Measurements from ENCODE around the gene KIAA1549.
A peak's percentile ranks its signal among the peaks of the same experiment; 100 is the strongest.
"Not testable (repeated sequence)": the region's sequence is repeated elsewhere in the genome, so short reads cannot be mapped to it uniquely, and the experiment has no call there.

Gene KIAA1549

DNA sequence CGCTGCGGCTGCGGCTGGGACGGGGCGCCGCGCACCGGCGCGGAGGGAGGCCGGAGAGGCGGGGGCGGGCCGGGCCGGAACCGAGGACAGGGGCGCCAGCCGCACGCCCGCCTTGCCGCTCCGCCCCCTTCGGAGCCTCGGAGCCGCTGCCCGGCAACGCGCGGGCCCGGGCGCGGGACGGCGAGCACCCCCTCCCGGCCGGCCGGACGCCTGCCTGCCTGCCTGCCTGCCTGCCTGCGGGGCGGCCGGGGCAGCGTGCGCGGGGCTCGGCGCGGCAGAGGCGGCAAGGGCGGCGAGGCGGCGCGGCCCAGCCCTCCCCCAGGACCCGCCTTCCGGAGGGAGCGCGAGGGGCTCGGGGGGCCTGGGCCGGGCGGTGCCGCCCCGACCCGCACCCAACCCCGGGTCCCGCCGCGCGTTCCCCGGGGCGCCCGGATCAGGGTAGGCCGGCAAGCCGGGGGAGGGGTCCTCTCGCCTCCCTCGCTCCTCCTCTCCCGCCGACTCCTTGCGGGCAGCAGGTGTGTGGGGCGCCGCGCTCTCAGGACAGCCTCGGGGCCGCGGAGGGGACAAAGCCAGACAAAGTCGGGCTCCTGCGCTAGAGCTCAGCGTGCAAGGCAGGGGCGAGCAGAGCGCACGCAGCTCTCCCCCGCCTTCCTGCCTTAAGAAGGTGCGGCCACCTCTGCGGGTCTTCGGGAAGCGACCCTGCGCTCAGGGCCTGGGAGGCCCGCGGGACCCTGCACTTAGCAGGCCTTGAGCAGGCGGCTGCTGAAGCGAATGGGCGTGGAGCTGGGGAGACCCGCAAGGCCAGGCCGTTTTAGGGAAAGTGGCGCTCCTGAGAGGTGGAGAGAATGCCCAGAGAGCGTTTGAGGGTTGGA is at the start of gene KIAA1549:
Gene KIAA1549 (minus strand): TSS at position 58 of the 872 bp plus-strand sequence. CDS start 120 bp downstream, outside the sequence.
- peak; percentile 34 for DNase-seq (ENCODE audit: low read depth)

- no peak for DNase-seq (ENCODE audit: low read depth)
These were observed 48.2 kb upstream of the KIAA1549 start for GRCh38 chr7:139029353-139029752.

DNA sequence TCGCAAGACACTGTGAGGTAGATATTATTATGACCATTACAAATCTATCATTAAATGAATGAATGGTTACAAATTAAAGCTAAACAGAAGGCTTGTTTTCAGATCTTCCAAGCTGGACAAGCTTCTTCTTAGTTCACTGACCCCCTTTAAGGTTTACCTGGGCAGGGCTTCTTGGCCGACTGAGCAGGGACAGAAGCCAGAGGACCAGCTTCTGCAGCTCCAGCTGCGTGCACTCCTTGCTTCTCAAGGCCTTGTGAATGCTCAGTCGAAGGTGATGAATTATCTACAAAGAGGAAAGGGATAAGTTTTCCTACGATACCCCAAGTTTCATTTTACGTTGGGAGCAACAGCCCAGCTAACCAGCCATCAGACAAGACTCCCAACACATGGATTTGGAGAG is 45.4 kb upstream of the KIAA1549 start:
- no peak for DNase-seq (ENCODE audit: low read depth)

DNA sequence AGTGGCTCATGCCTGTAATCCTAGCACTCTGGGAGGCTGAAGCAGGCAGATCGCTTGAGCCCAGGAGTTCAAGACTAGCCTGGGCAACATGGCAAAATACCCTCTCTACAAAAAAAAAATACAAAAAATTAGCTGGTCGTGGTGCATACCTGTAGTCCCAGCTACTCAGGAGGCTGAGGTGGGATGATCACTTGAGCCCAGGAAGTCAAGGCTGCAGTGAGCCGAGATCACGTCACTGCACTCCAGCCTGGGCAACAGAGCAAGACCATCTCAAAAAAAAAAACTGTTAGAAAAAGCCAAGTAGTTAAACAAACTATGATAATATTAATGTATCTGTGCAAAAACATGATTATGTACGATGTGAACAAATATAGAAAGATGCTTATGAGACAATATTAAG is 44.7 kb upstream of the KIAA1549 start:
- not testable (repeated sequence) for DNase-seq (ENCODE audit: low read depth)

- DNase-seq (ENCODE audit: low read depth), result no peak
These were observed 41.9 kb upstream of the KIAA1549 start for GRCh38 chr7:139023076-139023475.

GRCh38 chr7:139022286-139022685 is 41.1 kb upstream of the KIAA1549 start:
- no peak for DNase-seq (ENCODE audit: low read depth)

- no peak for DNase-seq (ENCODE audit: low read depth)
These were observed 37.7 kb upstream of the KIAA1549 start for GRCh38 chr7:139018910-139019309.

DNA sequence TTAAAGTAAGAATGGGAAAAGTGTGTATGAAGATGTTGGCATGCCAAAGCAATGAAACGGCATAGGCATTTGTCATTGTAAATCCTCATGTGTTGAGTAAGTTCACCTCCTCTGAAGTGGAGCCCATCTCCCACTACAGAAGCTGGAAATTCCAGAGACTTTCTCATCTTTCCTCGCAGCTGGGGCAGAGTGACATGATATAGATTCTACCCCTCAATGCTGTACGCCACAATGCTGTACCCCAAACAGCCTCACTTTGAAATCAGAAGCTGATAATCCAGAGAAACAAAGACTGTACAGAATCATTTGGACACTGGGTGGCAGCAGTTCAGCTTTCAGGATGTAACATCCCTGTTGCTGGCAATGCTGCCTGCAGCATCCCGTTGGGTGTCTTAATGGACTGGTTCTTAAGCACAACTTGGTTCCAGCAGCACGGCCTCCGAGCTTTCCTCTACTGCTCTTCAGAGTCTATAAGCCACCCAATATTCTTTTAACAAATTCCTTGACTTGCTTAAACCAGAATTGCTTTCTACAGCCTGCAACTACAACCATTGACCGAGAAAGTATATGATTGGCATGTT is 35.8 kb upstream of the KIAA1549 start:
- DNase-seq (ENCODE audit: low read depth), result peak; percentile 32

GRCh38 chr7:139011373-139011772 is 30.2 kb upstream of the KIAA1549 start:
- no peak for DNase-seq (ENCODE audit: low read depth)

- no peak for DNase-seq (ENCODE audit: low read depth)
These were observed 23.3 kb upstream of the KIAA1549 start for GRCh38 chr7:139004321-139005090.

- DNase-seq (ENCODE audit: low read depth), result no peak
These were observed 18.2 kb upstream of the KIAA1549 start for GRCh38 chr7:138999414-138999813.

- DNase-seq (ENCODE audit: low read depth), result no peak
These were observed 10.9 kb upstream of the KIAA1549 start for GRCh38 chr7:138992052-138992531.

DNA sequence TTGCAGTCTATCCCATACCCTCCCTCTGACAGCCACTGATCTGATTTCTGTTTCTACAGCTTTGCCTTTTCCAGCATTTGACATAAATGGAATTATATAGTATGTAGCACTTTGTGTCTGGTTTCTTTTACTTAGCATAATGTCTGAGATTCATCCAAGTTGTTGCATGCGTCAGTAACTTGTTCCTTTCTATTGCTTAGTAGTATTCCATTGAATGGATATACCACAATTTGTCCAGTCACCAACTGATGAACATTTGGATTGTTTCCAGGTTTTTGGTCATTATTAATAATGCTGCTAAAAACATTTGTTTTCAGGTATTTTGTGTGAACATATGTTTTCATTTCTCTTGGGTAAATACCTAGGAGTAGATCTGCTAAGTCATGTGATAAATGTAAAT is 6.5 kb upstream of the KIAA1549 start:
- no peak for DNase-seq (ENCODE audit: low read depth)

DNA sequence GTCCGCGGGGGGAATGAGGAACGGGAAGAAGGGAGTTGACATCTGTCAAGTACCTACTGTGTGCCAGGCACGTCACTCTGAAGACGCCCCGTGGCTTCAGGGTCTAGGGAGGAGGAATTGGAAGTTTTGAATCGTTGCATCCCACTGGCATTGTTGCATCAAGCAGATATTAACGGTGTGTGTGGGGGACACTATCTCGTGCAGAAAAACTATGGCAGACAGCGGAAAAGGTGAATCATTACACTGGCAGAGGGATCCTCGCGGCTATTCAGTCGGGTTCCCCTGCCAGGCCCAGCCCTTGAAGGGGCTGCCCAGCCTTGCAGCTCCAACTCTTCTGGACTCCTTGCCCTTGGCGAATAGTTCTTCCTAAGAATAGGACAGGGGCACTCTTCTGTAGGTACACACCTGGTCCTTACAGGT is 1.0 kb upstream of the KIAA1549 start:
- DNase-seq (ENCODE audit: low read depth), result no peak

- DNase-seq (ENCODE audit: low read depth), result no peak
These were observed 462 bp downstream of the KIAA1549 start for GRCh38 chr7:138980563-138981291.

GRCh38 chr7:138979988-138980562 is 1.1 kb downstream of the KIAA1549 start:
- DNase-seq (ENCODE audit: low read depth), result no peak

DNA sequence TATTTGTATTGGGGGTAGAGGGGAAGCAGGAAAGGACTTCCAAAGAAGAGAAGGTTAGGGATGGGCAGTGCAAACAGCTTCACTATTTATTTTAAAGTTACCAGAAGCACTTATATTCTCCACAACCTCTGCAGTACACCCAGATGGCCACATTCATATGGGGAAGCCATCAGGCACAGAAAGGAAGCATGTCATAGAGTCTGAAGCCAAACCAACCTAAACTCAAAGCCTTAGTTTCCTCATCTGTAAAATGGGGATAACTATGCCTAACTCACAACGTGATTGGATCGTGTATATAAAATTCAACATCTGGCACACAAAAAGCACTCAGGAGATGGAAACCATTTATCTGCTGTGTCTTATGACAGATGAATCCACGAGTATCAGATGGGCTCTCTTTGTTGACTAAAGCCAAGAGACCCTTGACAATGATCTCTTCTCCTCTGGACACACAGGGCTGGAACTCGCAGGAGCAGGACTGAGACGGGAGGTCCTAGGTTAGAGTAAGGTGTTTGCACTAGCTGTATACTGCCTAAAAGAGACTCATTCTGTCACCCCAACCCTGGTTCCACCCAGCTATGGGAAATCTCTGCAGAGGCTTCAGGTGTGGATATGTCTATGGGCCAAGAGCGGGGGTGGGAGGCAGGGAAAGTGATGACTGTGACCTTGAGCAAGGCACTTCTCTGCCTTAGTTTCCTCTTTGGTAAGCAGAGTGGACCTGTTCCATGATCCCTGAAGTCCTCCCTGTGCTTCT is 1.8 kb downstream of the KIAA1549 start:
- no peak for DNase-seq (ENCODE audit: low read depth)

- no peak for DNase-seq (ENCODE audit: low read depth)
These were observed 2.5 kb downstream of the KIAA1549 start for GRCh38 chr7:138978541-138979184.

- DNase-seq (ENCODE audit: low read depth), result not testable (repeated sequence)
These were observed 5.0 kb downstream of the KIAA1549 start for GRCh38 chr7:138976161-138976560.

Measured in stimulated activated CD8-positive, alpha-beta memory T cell treated with anti-CD3 and anti-CD28 coated beads, Interleukin-12 subunit alpha, Interleukin-12 subunit beta, amount 100 ng/mL, for 4 hours (primary cell).